ENCODE results near the gene CAV1. TPM values are rescaled to one million over a fixed set of nuclear protein-coding genes. Genes with fewer than 3 reads are reported as not detected.
"Not testable (repeated sequence)": the region's sequence is repeated elsewhere in the genome, so short reads cannot be mapped to it uniquely, and the experiment has no call there.

Gene CAV1, protein sequence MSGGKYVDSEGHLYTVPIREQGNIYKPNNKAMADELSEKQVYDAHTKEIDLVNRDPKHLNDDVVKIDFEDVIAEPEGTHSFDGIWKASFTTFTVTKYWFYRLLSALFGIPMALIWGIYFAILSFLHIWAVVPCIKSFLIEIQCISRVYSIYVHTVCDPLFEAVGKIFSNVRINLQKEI
- polyA plus RNA-seq (ENCODE audit: insufficient read length in 10 of 10): 100 to 1,000 TPM; 175 to 298 (median 237) TPM
- long read RNA-seq, donor 1, transcript CAV1-201 (3 exons, 2,704 nt): major isoform, 44 of 56 reads
- long read RNA-seq, donor 1, transcript CAV1-202 (2 exons, 2,628 nt): minor isoform, 11 of 56 reads
- long read RNA-seq, donor 1, partial matches to known transcripts: 0 of 56 reads
- long read RNA-seq, donor 1, other reads (novel, unspliced or antisense): 0 of 56 reads
- long read RNA-seq, donor 2, transcript CAV1-201 (3 exons, 2,704 nt): major isoform, 32 of 60 reads
- long read RNA-seq, donor 2, transcript CAV1-202 (2 exons, 2,628 nt): minor isoform, 5 of 60 reads
- long read RNA-seq, donor 2, partial matches to known transcripts: 21 of 60 reads
- long read RNA-seq, donor 2, other reads (novel, unspliced or antisense): 0 of 60 reads
- long read RNA-seq, donor 3: 0 reads
- long read RNA-seq, donor 4, transcript CAV1-202 (2 exons, 2,628 nt): minor isoform, 10 of 34 reads
- long read RNA-seq, donor 4, transcript CAV1-201 (3 exons, 2,704 nt): major isoform, 21 of 34 reads
- long read RNA-seq, donor 4, partial matches to known transcripts: 0 of 34 reads
- long read RNA-seq, donor 4, other reads (novel, unspliced or antisense): 0 of 34 reads
- long read RNA-seq, donor 5, transcript CAV1-201 (3 exons, 2,704 nt): major isoform, 79 of 100 reads
- long read RNA-seq, donor 5, transcript CAV1-202 (2 exons, 2,628 nt): minor isoform, 18 of 100 reads
- long read RNA-seq, donor 5, partial matches to known transcripts: 0 of 100 reads
- long read RNA-seq, donor 5, other reads (novel, unspliced or antisense): 0 of 100 reads
- long read RNA-seq, donor 6, transcript CAV1-202 (2 exons, 2,628 nt): minor isoform, 19 of 92 reads
- long read RNA-seq, donor 6, transcript CAV1-201 (3 exons, 2,704 nt): major isoform, 46 of 92 reads
- long read RNA-seq, donor 6, partial matches to known transcripts: 23 of 92 reads
- long read RNA-seq, donor 6, other reads (novel, unspliced or antisense): 0 of 92 reads
- long read RNA-seq, donor 7, transcript CAV1-202 (2 exons, 2,628 nt): minor isoform, 9 of 46 reads
- long read RNA-seq, donor 7, transcript CAV1-201 (3 exons, 2,704 nt): major isoform, 25 of 46 reads
- long read RNA-seq, donor 7, partial matches to known transcripts: 9 of 46 reads
- long read RNA-seq, donor 7, other reads (novel, unspliced or antisense): 0 of 46 reads
- long read RNA-seq, donor 8, transcript CAV1-201 (3 exons, 2,704 nt): major isoform, 36 of 123 reads
- long read RNA-seq, donor 8, transcript CAV1-202 (2 exons, 2,628 nt): minor isoform, 22 of 123 reads
- long read RNA-seq, donor 8, partial matches to known transcripts: 62 of 123 reads
- long read RNA-seq, donor 8, other reads (novel, unspliced or antisense): 0 of 123 reads
- long read RNA-seq, donor 9, transcript CAV1-201 (3 exons, 2,704 nt): major isoform, 13 of 23 reads
- long read RNA-seq, donor 9, partial matches to known transcripts: 5 of 23 reads
- long read RNA-seq, donor 9, other reads (novel, unspliced or antisense): 0 of 23 reads

DNA sequence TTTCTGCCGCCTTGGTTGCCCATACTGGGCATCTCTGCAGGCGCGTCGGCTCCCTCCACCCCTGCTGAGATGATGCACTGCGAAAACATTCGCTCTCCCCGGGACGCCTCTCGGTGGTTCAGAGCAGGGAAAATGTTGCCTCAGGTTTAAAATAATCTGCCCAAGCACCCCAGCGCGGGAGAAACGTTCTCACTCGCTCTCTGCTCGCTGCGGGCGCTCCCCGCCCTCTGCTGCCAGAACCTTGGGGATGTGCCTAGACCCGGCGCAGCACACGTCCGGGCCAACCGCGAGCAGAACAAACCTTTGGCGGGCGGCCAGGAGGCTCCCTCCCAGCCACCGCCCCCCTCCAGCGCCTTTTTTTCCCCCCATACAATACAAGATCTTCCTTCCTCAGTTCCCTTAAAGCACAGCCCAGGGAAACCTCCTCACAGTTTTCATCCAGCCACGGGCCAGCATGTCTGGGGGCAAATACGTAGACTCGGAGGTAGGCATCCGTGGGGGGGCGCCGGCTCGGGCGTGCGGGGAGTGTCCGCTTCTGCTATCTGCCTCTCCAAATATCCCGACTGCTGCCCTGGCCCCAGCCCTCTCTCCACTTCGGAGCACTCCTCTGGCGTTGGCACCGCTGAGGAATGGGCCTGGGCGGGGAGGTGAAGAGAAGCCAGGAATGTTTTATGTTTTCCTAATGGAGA is at the start of gene CAV1:
TSS of gene CAV1 (plus strand) at position 428 of the 689 bp plus-strand sequence. CDS start at position 455, 27 bp downstream.
- peak; percentile 71 to 91 (median 87) for DNase-seq

DNA sequence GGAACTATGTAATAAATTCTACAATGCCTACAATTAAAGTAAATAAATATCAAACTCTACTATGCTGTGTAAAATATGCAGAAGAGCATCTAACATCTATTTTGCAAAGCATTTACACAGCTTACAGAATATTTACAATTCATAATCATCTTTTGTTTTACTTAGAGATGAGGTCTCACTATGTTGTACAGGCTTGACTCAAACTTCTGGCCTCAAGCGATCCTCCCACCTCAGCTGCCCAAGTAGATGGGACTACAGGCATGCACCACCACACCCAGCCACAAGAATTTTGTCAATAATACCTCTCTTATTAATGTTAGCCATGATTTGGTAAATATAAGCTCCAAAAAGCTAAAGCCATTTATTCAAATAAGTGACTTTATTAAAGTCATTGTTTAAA is 47.2 kb upstream of the CAV1 start:
- no peak for DNase-seq

DNA sequence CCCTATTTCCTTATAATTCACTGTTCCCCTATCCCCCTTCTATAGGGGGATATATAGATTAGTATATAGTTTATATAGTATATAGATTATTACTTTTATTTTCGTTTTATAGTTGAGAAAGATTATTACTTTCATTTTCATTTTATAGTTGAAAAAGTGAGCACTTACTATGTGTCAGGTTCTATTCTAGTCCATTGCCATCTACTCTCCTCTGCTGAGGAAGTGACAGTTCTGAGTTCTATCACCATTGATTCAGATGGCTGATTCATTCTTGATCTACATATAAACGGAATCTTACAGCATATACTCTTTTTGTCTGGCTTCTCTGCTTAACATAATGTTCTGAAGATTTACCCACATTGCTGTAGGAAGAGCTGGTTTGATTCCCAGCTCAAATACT is 46.0 kb upstream of the CAV1 start:
- DNase-seq: no peak

DNA sequence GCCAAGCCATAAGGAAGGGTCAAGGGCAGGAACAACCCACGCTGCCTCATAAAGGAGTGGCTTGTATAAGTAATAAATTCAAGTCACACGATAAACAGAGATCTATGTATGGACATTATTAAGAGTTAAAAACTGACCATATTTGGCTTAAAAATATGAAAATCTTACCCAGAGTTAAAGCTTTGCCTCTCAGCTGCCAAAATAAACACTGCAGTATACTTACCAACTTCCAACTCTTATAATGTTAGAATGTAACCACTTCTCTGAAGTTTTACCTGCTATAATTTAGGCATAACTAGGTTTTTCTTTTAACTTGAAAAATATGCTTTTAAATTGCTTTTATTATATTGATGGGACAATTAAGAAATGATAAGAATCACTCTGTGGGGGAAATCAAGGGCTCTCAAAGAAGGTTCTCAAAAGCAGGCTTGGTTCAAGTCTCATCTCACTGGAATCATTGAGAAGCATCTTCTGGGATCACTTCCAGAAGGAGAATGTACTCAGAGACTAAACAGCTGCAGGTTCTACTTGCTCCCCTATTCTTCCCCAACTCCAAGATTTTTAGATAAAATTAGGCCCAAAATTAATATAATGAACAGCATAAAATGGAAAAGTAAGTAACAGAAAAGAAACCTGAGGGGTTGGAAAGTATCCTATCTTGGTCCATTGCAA is 41.4 kb upstream of the CAV1 start:
- no peak for DNase-seq

DNA sequence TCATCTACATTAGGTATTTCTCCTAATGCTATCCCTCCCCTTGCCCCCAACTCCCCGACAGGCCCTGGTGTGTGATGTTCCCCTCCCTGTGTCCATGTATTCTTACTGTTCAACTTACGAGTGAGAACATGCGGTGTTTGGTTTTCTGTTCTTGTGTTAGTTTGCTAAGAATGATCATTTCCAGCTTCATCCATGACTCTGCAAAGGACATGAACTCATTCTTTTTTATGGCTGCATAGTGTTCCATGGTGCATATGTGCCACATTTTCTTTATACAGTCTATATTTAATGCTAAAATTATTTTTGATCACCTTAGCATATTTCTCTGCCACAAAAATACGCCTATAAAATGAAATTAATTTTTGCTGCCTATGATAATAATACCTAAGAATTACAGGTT is 40.4 kb upstream of the CAV1 start:
- DNase-seq: not testable (repeated sequence)

DNA sequence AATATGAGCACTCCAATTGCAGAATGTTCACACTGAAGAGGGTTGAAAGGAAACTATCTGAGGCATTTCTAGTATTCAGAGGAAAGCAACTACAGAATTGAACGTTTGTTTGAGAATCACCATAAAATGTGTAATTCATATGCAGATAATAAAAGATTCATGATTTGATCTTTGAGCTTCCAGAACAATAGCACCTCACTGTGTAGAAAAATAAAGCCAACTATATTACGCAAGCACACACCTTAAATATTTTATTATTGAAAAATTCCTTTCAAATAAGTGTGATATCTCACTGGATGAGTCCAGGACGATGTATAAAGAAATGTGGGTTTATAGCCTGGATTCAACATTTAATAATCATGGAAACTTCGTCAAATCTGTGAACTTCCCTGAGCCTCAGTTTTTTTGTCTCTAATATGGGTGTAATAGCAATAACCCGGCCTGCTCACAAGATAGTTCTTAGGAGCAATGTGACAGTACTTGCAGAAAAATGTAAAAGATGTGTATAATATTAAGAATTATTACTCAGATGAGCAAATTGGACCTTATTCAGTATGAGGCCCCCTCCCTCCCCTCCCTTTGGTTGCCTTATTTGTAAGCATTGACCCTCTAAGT is 36.8 kb upstream of the CAV1 start:
- no peak for DNase-seq

DNA sequence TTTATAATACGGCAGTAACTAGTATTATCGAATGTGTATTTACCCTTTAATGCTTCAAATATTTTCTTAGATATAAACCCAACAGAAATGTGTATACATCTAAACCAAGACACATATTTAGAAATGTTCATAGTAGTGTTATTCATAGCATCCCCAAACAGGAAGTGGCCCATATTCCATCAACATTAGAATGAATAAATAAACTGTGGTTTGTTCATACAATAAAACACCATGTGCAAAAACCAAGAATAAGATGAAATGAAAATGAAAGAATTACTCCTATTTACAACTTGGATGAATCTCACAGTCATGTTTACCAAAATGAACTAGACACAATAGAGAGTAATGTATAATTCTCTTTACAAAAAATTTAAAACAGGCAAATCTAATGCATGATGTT is 34.5 kb upstream of the CAV1 start:
- no peak for DNase-seq

DNA sequence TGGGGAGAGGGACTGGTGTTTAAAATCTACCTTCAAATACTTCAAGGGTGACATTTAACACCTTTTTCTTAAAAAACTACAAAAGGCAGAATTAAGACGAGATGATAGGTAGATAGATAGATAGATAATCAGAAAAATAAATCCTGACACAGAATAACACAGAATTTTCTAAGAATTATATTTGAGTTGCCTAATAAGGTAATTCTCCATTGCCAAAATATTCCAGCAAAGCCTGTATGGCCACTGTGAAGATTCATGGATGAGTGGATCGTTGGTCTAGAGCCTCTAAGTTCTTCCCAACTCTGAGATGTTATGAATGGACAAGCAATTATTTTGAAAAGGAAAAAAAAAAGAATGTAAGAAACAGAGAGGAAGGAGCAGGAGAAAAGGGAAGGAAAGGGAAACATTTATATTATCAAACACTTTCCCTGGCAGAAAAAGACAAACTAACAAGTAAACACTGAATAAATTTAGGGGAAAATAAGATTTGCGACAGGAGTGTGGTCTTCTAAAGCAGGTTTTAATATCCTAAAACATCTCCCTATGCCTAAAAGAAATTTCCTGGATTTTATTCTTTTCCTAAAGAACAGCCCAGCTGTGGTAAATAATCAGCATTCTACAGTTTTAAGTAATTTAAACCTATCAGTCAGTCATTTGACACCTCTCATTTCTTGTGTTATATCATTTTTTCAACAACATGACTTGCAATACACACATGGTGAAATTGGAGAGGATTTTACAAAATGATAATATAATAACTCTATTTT is 32.8 kb upstream of the CAV1 start:
- DNase-seq: no peak

DNA sequence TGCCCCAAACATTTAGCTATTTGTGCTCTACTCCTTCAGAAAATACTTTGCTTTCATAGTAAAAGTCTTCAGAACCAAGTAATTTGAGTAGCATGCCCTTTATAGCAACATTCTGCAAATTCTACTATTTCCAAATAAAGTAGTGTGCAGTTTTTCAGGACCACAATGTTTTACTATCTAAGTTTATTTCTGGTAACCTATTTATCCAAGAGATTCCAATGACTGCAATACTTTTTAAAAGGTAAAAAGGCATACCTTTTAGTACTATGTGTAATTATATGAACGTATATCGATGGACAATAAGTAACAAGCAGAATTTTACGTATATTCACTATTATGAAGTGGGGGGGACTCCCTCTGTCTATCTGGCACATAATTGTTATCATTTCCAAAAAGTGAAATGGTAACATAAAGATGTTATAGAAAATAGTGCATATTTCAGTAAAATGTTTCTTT is 32.2 kb upstream of the CAV1 start:
- DNase-seq: no peak

DNA sequence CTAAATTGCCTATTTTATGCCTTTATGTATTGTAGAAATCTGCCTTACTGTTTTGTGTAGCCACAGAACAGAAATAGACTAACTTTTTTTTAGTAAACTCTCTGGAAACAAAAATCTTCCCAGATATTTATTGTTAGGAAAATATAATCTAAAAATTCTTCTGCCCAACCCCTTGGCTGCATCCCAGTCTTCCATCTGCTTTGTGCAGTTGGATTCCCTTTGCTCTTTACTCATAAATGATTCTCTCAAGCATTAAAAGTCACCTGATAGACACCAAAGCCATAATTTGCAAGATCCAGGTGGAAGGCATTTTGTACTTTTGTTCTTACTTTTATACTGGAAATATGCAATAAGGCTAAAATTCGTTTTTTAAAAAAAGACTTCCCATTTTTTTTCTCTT is 31.4 kb upstream of the CAV1 start:
- peak in 2 of 3 donors; percentile 59 to 69 for DNase-seq

DNA sequence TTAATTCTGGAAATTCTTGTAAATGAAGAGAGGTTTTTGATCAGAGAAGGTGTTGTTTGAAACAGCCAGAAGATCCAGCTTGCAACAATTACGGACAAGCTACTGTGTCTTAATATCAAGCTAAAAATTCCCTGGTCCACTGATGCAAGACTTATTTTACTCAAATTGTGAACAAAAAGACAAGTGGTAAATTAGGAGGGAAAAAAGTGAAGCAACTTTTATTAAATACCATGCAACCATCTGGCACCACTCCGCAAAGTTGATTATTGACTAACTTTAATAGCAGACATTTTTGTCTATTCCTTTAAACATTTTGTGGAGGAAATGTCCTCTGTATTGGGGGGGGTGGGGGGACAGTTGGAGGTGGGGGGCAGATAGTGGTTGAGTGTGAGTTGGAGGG is 30.4 kb upstream of the CAV1 start:
- DNase-seq: no peak

DNA sequence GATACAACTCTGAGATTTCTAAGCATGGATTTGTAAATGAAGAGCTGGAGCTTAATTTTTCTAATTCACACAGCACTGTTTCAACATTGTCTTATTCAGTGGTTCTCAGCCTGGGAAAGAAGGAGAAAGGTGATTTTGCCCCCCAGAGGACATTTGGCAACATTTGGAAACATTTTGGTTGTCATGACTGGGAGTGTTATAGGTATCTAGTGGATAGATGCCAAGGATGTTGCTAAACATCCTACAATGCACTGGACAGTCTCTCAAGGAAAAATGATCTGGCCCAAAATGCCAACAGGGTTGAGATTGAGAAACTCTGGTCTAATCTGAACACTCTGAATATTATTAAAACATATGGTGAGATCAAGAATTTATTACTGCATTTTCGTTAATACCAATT is 29.1 kb upstream of the CAV1 start:
- DNase-seq: no peak

DNA sequence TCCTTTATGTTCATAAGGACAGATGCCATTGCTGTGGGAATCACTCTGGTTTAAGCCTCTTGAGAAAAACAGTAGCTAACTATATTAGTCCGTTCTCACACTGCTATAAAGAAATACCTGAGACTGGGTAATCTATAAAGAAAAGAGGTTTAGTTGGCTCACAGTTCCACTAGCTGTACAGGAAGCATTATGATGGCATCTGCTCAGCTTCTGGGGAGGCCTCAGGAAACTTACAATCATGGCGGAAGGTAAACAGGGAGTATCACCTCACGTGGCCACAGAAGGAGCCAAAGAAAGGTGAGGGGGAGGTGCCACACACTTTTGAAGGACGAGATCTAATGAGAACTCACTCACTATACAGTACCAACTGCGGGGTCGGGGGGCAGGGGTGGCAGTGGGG is 28.2 kb upstream of the CAV1 start:
- DNase-seq: no peak

DNA sequence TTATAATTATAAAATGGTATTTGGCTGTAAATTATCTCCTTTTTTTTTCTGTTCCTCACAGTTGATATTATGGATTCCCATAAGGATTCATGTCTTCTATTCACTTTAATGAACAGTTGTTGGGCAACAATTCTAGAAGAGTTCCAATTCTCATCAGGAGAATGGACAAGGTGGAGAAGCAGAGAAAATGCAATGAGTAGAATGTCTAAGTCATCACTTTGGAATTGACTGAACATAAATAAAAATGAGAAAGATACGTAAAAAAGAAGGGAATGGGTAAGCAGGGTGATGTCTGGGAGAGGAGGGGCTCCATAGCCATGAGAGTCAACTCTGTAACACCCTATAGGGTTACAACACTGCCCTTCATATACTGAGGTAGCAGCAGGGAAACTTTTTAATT is 27.1 kb upstream of the CAV1 start:
- no peak for DNase-seq

DNA sequence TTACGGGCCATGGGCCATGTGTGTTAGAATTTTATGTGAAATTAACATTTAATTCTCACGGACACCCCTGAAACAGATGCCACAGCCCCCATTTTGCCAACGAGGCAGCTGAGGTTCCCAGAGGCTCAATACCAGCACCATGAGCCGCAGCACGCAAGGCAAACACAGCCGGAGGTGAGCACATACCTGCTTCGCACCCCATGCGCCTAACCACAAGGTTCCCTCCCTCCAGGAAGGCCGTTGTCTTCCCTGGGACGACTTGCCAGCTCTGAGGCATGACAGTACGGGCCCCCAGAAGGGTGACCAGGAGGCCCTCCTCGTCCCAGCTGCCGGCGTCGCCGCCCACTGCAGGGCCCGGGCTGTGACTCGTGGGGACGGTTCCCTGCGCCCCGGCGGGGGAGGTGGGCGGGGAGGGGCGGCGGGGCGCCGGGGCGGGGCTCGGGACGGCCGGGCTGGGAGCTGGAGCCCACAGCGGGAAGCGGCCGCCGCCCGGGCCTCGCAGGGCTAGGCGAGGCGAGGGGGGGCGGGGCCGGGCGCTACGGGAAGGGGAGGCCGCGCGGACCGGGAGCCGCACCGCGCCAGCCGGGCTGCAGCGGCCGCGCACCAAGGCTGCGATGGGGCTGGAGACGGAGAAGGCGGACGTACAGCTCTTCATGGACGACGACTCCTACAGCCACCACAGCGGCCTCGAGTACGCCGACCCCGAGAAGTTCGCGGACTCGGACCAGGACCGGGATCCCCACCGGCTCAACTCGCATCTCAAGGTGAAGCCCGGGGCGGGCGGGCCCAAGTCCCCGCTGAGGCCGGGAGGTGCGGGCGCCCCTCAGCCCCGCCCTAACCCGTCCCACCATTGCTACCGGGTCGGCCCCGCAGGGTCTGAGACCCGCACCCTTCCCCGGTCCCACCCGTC is 25.4 kb upstream of the CAV1 start, which contains the start of gene CAV2:
TSS of gene CAV2 (plus strand) at position 571 of the 910 bp plus-strand sequence. CDS start at position 615, 44 bp downstream.
- DNase-seq: peak; percentile 53 to 80 (median 68)

DNA sequence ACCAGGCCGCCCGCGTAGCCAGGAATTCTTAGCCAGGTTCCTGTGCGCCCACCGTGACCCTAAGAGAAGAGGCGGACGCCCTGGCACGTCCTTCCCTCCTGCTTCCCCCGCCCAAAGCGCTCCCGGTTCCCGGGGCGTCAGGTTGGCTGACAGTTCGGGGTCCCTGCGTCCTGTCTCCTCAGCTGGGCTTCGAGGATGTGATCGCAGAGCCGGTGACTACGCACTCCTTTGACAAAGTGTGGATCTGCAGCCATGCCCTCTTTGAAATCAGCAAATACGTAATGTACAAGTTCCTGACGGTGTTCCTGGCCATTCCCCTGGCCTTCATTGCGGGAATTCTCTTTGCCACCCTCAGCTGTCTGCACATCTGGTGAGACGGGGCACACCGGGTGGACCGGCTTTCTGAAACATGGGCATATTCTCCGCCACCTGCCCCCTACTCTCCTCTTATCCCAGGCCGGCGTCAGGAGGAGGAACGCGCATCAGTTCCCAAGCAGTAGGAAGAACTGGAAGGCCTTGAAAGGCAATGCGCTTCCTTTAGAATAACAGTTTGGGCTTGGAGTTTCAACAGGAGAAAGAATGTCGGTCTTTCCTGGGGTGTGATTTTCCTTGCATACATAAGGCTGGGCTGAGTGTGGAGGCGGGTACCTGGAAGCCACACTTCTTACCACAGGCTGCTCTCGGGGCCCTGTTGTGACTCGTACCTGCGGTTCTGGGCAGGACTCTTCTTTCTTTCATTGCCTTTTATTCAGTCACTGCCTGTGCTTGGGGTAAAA is 24.6 kb upstream of the CAV1 start:
- peak in 2 of 3 donors; percentile 41 to 82 for DNase-seq

All from muscle of back (tissue), 13 donors.